Cardiac muscle cell (in vitro differentiated cells and primary cell): ENCODE results near the gene CDH4. TPM values are rescaled to one million over a fixed set of nuclear protein-coding genes. Genes with fewer than 3 reads are reported as not detected.

Experiments
- DNase-seq, 2 donors: peaks; one replicate each; pipeline versions ENCODE4 v3.0.0 to v3.0.0-alpha.2; 2010 to 2017; ENCODE audit warnings: low read depth in 1 of 2, low spot score in 1 of 2
- H3K27ac ChIP-seq: fragments of 200-600 bp; sonication (generic); 2 replicates; pipeline ENCODE4 v1.5.1; 2016
- H3K27me3 ChIP-seq: fragments of 200-600 bp; sonication (generic); 2 replicates; pipeline ENCODE4 v1.6.0; 2016; ENCODE audit warnings: control low read depth
- H3K36me3 ChIP-seq: fragments of 200-600 bp; sonication (generic); 2 replicates; pipeline ENCODE4 v1.5.1; 2016; ENCODE audit warnings: control low read depth
- H3K4me1 ChIP-seq: fragments of 200-600 bp; sonication (generic); 2 replicates; pipeline ENCODE4 v1.8.1; 2017; ENCODE audit warnings: low read depth, mild to moderate bottlenecking, mixed run types
- H3K4me3 ChIP-seq: fragments of 200-600 bp; sonication (generic); 2 replicates; pipeline ENCODE4 v1.5.1; 2016; ENCODE audit warnings: mild to moderate bottlenecking
- H3K9me3 ChIP-seq: fragments of 200-600 bp; sonication (generic); 2 replicates; pipeline ENCODE4 v1.5.1; 2017; ENCODE audit warnings: low read depth, mild to moderate bottlenecking, control low read depth
- CTCF ChIP-seq: IDR thresholded peaks from 2 replicates; pipeline ENCODE4 v1.5.1; 2012; ENCODE audit warnings: low read depth, mild to moderate bottlenecking, low read length
- polyA plus RNA-seq: library from polyadenylated mRNA; unstranded; fragments of >200 nt; fragmentation: Nextera tagmentation; extraction: Ambion mirVana; gene quantifications from 2 replicates; pipeline ENCODE4 v1.2.1, GENCODE V29; 2016
- total RNA-seq: library from RNA; depleted of rRNA; stranded (reverse); fragments of >200 nt; gene quantifications from 2 replicates; pipeline ENCODE4 v1.2.3, GENCODE V29; 2016

The CDH4 gene
- total and polyA plus RNA-seq, 2 experiments from 2014 or later, result 0.43 to 0.80 TPM

- H3K9me3 ChIP-seq, result no peaks in the 10 kb centered on the region
- H3K36me3 ChIP-seq, result no peaks in the 10 kb centered on the region
- TF ChIP-seq CTCF, result no peak
- no peak overlapping the region for H3K4me3 ChIP-seq
- no peaks in the 10 kb centered on the region for H3K27me3 ChIP-seq
- DNase-seq, result no peak
- no peak overlapping the region for H3K27ac ChIP-seq
- no peaks in the 10 kb centered on the region for H3K4me1 ChIP-seq
Measured at GRCh38 chr20:61455508-61456215, 203.6 kb downstream of the CDH4 start.

DNA sequence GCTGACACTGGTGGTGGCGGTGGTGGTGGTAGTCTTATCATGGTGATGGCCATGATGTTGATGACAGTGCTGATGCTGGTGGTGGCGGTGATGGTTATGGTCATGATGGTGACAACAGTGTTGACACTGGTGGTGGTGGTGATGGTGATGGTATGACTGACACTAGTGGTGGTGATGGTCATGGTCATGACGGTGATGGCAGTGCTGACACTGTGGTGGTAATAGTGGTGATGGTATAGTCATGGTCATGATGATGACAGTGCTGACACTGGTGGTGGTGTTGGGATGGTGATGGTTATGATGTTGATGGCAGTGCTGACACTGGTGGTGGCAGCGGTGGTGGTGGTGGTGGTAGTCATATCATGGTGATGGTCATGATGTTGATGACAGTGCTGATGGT lies 205.7 kb downstream of the CDH4 start:
- no peak for DNase-seq
- TF ChIP-seq CTCF, result no peak
- no peaks in the 10 kb centered on the region for H3K36me3 ChIP-seq
- no peaks in the 10 kb centered on the region for H3K9me3 ChIP-seq
- no peak overlapping the region for H3K27ac ChIP-seq
- no peaks in the 10 kb centered on the region for H3K4me1 ChIP-seq
- no peak overlapping the region for H3K4me3 ChIP-seq
- H3K27me3 ChIP-seq, result no peaks in the 10 kb centered on the region

DNA sequence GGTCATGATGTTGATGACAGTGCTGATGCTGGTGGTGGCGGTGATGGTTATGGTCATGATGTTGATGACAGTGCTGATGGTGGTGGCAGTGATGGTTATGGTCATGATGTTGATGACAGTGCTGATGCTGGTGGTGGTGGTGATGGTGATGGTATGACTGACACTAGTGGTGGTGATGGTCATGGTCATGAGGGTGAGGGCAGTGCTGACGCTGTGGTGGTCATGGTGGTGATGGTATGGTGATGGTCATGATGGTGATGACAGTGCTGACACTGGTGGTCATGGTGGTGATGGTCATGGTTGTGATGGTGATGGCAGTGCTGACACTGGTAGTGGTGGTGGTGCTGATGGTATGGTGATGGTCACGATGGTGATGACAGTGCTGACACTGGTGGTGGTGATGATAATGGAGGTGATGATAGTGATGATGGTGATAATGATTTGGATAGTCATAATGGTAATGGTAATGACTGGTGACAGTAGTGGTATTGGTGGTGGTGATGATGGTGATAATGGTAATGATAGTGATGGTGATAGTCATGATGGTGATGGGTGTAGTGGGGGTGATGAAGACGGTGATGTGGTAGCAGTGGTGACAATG lies 206.2 kb downstream of the CDH4 start:
- H3K9me3 ChIP-seq, result no peaks in the 10 kb centered on the region
- no peak for DNase-seq
- no peak for TF ChIP-seq CTCF
- no peaks in the 10 kb centered on the region for H3K27me3 ChIP-seq
- no peaks in the 10 kb centered on the region for H3K4me1 ChIP-seq
- H3K36me3 ChIP-seq, result no peaks in the 10 kb centered on the region
- no peak overlapping the region for H3K27ac ChIP-seq
- no peak overlapping the region for H3K4me3 ChIP-seq

- H3K36me3 ChIP-seq, result no peaks in the 10 kb centered on the region
- no peak overlapping the region for H3K4me3 ChIP-seq
- H3K27ac ChIP-seq, result no peak overlapping the region
- no peaks in the 10 kb centered on the region for H3K27me3 ChIP-seq
- H3K9me3 ChIP-seq, result no peaks in the 10 kb centered on the region
- no peak for DNase-seq
- H3K4me1 ChIP-seq, result no peaks in the 10 kb centered on the region
- no peak for TF ChIP-seq CTCF
Measured at GRCh38 chr20:61459266-61459665, 207.2 kb downstream of the CDH4 start.

DNA sequence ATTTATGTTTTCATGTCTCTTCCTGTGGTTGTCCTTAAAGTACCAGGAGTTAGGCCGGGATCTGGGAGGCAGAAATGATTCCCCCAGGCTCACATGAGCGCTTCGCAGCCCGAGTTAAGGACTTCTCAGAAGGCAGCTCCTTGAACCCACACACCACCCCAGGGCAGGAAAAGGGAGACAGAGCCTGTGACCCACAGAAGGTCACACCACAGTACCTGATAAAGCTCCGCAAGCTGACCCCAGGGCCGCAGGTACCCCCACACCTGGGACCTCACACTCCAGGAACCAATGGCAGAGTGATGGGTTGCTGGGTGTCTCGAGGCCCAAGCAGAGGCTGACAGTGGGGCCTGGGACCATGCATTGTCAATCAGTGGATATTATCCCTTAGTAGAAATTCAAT lies 207.6 kb downstream of the CDH4 start:
- Histone ChIP-seq H3K9me3 (no peaks in the 10 kb centered on the region), H3K27me3 (no peaks in the 10 kb centered on the region), H3K27ac (no peak overlapping the region), H3K36me3 (no peaks in the 10 kb centered on the region), H3K4me1 (no peaks in the 10 kb centered on the region), H3K4me3 (no peak overlapping the region)
- TF ChIP-seq CTCF, result no peak
- DNase-seq, result no peak
